Calu3 (cell line): ENCODE results near the gene LRRFIP2. TPM values are rescaled to one million over a fixed set of nuclear protein-coding genes. Genes with fewer than 3 reads are reported as not detected.

Experiments
- BruUV-seq: library from RNA; stranded (reverse); fragments of 400-500 nt; replicated peaks from 2 replicates; lab custom pipeline; 2021; lab: Mats Ljungman, UMichigan
- CTCF ChIA-PET: fragments of 300-600 bp; sonication (Branson Sonifier 250); formaldehyde crosslinking; loops from one replicate; lab custom pipeline; 2022; ENCODE audit warnings: antibody characterized with exemption; lab: Charles Lee
- DNase-seq: peaks from one replicate; pipeline ENCODE4 v3.0.0; 2022
- H3K27ac Mint-ChIP-seq: one replicate; pipeline ENCODE4 v1.8.0; 2022; ENCODE audit warnings: mixed read lengths; ENCODE audit not compliant: unreplicated experiment
- H3K27me3 Mint-ChIP-seq: one replicate; pipeline ENCODE4 v1.8.0; 2022; ENCODE audit warnings: mixed read lengths; ENCODE audit not compliant: unreplicated experiment
- H3K36me3 Mint-ChIP-seq: one replicate; pipeline ENCODE4 v1.8.0; 2022; ENCODE audit warnings: mild to moderate bottlenecking, moderate library complexity, mixed read lengths; ENCODE audit not compliant: insufficient read depth, unreplicated experiment
- H3K4me1 Mint-ChIP-seq: one replicate; pipeline ENCODE4 v1.8.0; 2022; ENCODE audit warnings: mild to moderate bottlenecking, low read depth, mixed read lengths; ENCODE audit not compliant: unreplicated experiment
- H3K4me3 Mint-ChIP-seq: one replicate; pipeline ENCODE4 v1.8.0; 2022; ENCODE audit warnings: mild to moderate bottlenecking, low read depth, moderate library complexity, mixed read lengths; ENCODE audit not compliant: unreplicated experiment
- H3K9me3 Mint-ChIP-seq: one replicate; pipeline ENCODE4 v1.8.0; 2022; ENCODE audit warnings: low read depth, mixed read lengths; ENCODE audit not compliant: unreplicated experiment
- CTCF ChIP-seq: fragments of 200-600 bp; IDR thresholded peaks from one replicate; pipeline ENCODE4 v1.8.0; 2022; ENCODE audit warnings: antibody characterized with exemption; ENCODE audit not compliant: unreplicated experiment
- intact Hi-C: fragments of 100-400 bp; cut with micrococcal nuclease; formaldehyde crosslinking; loops from one replicate; pipeline ENCODE4 v1.10.0; 2022; ENCODE audit not compliant: unreplicated experiment
- total RNA-seq: library from RNA; stranded (reverse); gene quantifications from 2 replicates; pipeline ENCODE4 v1.2.3, GENCODE V29; 2022

LRRFIP2 gene
- total RNA-seq, 1 experiment from 2014 or later: 38.8 TPM

- BruUV-seq: no TSS peak
- CTCF ChIA-PET: no interaction called here
- intact Hi-C loops: no loop called here
- Mint-ChIP-seq H3K36me3 (peaks cover 12% of the 10 kb centered on the region), H3K4me1 (no peaks in the 10 kb centered on the region), H3K9me3 (peaks cover 7% of the 10 kb centered on the region), H3K27ac (no peak overlapping the region), H3K27me3 (no peaks in the 10 kb centered on the region), H3K4me3 (no peak overlapping the region)
- DNase-seq: no peak
- TF ChIP-seq CTCF: no peak
These were observed 146.1 kb downstream of the LRRFIP2 start for GRCh38 chr3:37028329-37028728.

- no peak for DNase-seq
- H3K27ac Mint-ChIP-seq: no peak overlapping the region
- peaks cover 13% of the 10 kb centered on the region for H3K9me3 Mint-ChIP-seq
- H3K27me3 Mint-ChIP-seq: no peaks in the 10 kb centered on the region
- H3K36me3 Mint-ChIP-seq: peaks cover 24% of the 10 kb centered on the region
- no peaks in the 10 kb centered on the region for H3K4me1 Mint-ChIP-seq
- intact Hi-C loops: no loop called here
- CTCF ChIA-PET: no interaction called here
- BruUV-seq: no TSS peak
- TF ChIP-seq CTCF: no peak
- H3K4me3 Mint-ChIP-seq: no peak overlapping the region
These were observed 147.5 kb downstream of the LRRFIP2 start for GRCh38 chr3:37026851-37027250.

- Mint-ChIP-seq H3K36me3 (peaks cover 25% of the 10 kb centered on the region), H3K27ac (no peak overlapping the region), H3K4me1 (no peaks in the 10 kb centered on the region), H3K9me3 (peaks cover 13% of the 10 kb centered on the region), H3K4me3 (no peak overlapping the region), H3K27me3 (no peaks in the 10 kb centered on the region)
- TF ChIP-seq CTCF: no peak
- intact Hi-C loops: no loop called here
- CTCF ChIA-PET: no interaction called here
- DNase-seq: no peak
- BruUV-seq: no TSS peak
These were observed 148.6 kb downstream of the LRRFIP2 start for GRCh38 chr3:37025561-37026335.

- no peak overlapping the region for H3K27ac Mint-ChIP-seq
- no peak overlapping the region for H3K4me3 Mint-ChIP-seq
- H3K4me1 Mint-ChIP-seq: no peaks in the 10 kb centered on the region
- intact Hi-C loops: no loop called here
- no peaks in the 10 kb centered on the region for H3K27me3 Mint-ChIP-seq
- no peak for DNase-seq
- no peak for TF ChIP-seq CTCF
- H3K9me3 Mint-ChIP-seq: peaks cover 13% of the 10 kb centered on the region
- BruUV-seq: no TSS peak
- peaks cover 32% of the 10 kb centered on the region for H3K36me3 Mint-ChIP-seq
- CTCF ChIA-PET: no interaction called here
These were observed 149.5 kb downstream of the LRRFIP2 start for GRCh38 chr3:37024820-37025405.
